Chondrocyte (in vitro differentiated cells): ENCODE measurements around the gene CCL23. TPM values are rescaled to one million over a fixed set of nuclear protein-coding genes. Genes with fewer than 3 reads are reported as not detected.

Experiments
- DNase-seq: peaks from one replicate; pipeline ENCODE4 v3.0.0; 2021; ENCODE audit warnings: mixed read lengths, low spot score
- H3K27ac Mint-ChIP-seq: one replicate; pipeline ENCODE4 v1.8.0; 2021; ENCODE audit warnings: mild to moderate bottlenecking, moderate library complexity, mixed read lengths; ENCODE audit not compliant: unreplicated experiment
- H3K27me3 Mint-ChIP-seq: 2 replicates; pipeline ENCODE4 v1.8.0; 2021; ENCODE audit warnings: low read depth, mixed read lengths
- H3K36me3 Mint-ChIP-seq: 2 replicates; pipeline ENCODE4 v1.8.0; 2021; ENCODE audit warnings: low read depth, mixed read lengths
- H3K4me1 Mint-ChIP-seq: 2 replicates; pipeline ENCODE4 v1.8.0; 2021; ENCODE audit warnings: low read depth, mild to moderate bottlenecking, mixed read lengths
- H3K4me3 Mint-ChIP-seq: one replicate; pipeline ENCODE4 v1.8.0; 2021; ENCODE audit warnings: mild to moderate bottlenecking, moderate library complexity, mixed read lengths; ENCODE audit not compliant: unreplicated experiment
- H3K9me3 Mint-ChIP-seq: 2 replicates; pipeline ENCODE4 v1.8.0; 2021; ENCODE audit warnings: low read depth, mixed read lengths
- total RNA-seq: library from RNA; stranded (reverse); gene quantifications from 3 replicates; pipeline ENCODE4 v1.2.1, GENCODE V29; 2021
- TF ChIP-seq, protein P1 (sequence below): fragments of 200-600 bp; sonication (generic); IDR thresholded peaks from 2 replicates; pipeline ENCODE4 v1.5.0; 2021; ENCODE audit warnings: antibody characterized with exemption, mild to moderate bottlenecking, moderate library complexity

CCL23 gene
- total RNA-seq, 1 donor from 2014 or later = not detected

GRCh38 chr17:35969558-35970380, 48.0 kb downstream of the CCL23 start:
- H3K9me3 Mint-ChIP-seq = no peaks in the 10 kb centered on the region
- no peak overlapping the region for H3K27ac Mint-ChIP-seq
- no peak overlapping the region for H3K4me3 Mint-ChIP-seq
- DNase-seq = no peak
- TF ChIP-seq, protein P1, sequence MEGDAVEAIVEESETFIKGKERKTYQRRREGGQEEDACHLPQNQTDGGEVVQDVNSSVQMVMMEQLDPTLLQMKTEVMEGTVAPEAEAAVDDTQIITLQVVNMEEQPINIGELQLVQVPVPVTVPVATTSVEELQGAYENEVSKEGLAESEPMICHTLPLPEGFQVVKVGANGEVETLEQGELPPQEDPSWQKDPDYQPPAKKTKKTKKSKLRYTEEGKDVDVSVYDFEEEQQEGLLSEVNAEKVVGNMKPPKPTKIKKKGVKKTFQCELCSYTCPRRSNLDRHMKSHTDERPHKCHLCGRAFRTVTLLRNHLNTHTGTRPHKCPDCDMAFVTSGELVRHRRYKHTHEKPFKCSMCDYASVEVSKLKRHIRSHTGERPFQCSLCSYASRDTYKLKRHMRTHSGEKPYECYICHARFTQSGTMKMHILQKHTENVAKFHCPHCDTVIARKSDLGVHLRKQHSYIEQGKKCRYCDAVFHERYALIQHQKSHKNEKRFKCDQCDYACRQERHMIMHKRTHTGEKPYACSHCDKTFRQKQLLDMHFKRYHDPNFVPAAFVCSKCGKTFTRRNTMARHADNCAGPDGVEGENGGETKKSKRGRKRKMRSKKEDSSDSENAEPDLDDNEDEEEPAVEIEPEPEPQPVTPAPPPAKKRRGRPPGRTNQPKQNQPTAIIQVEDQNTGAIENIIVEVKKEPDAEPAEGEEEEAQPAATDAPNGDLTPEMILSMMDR = peak; percentile 89
- H3K4me1 Mint-ChIP-seq = peaks cover 11% of the 10 kb centered on the region
- H3K27me3 Mint-ChIP-seq = peaks cover 7% of the 10 kb centered on the region
- H3K36me3 Mint-ChIP-seq = no peaks in the 10 kb centered on the region

DNA sequence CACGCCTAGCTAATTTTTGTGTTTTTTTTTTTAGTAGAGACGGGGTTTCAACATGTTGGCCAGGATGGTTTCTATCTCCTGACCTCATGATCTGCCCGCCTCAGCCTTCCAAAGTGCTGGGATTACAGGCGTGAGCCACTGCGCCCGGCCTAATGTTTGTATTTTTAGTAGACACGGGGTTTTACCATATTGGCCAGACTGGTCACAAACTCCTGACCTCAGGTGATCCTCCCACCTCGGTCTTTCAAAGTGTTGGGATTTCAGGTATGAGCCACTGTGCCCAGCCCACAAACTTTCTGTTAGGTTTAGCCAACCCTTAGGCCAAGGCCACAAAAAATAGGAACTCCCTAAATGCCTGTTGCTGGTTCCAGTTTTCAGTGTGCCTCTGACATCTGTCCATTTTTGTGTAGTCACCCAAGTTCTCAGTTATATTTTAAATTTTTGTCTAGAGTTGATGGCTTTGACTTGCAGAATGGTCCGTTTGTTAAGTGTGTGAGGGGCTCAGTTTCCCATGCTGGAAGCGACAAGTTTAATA, 49.2 kb downstream of the CCL23 start:
- no peak for DNase-seq
- Mint-ChIP-seq H3K27ac (no peak overlapping the region), H3K27me3 (peaks cover 15% of the 10 kb centered on the region), H3K4me3 (no peak overlapping the region), H3K9me3 (no peaks in the 10 kb centered on the region), H3K36me3 (no peaks in the 10 kb centered on the region), H3K4me1 (peaks cover 5% of the 10 kb centered on the region)
- TF ChIP-seq, protein P1 = no peak

- H3K27me3 Mint-ChIP-seq = peaks cover 22% of the 10 kb centered on the region
- H3K9me3 Mint-ChIP-seq = no peaks in the 10 kb centered on the region
- no peak overlapping the region for H3K27ac Mint-ChIP-seq
- no peak overlapping the region for H3K4me3 Mint-ChIP-seq
- no peak for DNase-seq
- TF ChIP-seq, protein P1 = no peak
- H3K36me3 Mint-ChIP-seq = no peaks in the 10 kb centered on the region
- no peaks in the 10 kb centered on the region for H3K4me1 Mint-ChIP-seq
Measured at GRCh38 chr17:35965272-35965671, 52.5 kb downstream of the CCL23 start.

- no peaks in the 10 kb centered on the region for H3K4me1 Mint-ChIP-seq
- TF ChIP-seq, protein P1 = no peak
- H3K27me3 Mint-ChIP-seq = peaks cover 26% of the 10 kb centered on the region
- no peaks in the 10 kb centered on the region for H3K36me3 Mint-ChIP-seq
- no peak overlapping the region for H3K27ac Mint-ChIP-seq
- no peaks in the 10 kb centered on the region for H3K9me3 Mint-ChIP-seq
- no peak overlapping the region for H3K4me3 Mint-ChIP-seq
- DNase-seq = no peak
Measured at GRCh38 chr17:35963663-35964062, 54.1 kb downstream of the CCL23 start.

Other genes starting within 250 kb of the CCL23 start
- 5.1 to 8.6 TPM (median 7.9 TPM) in 3 replicates for gene MMP28, start 222.3 kb downstream of the CCL23 start, total RNA-seq
- gene TAF15, start 208.5 kb downstream of the CCL23 start, total RNA-seq = 123 to 168 TPM (median 135 TPM) in 3 replicates
- not detected in 3 replicates for gene HEATR9, start 149.1 kb downstream of the CCL23 start, total RNA-seq
- gene CCL5, start 137.6 kb downstream of the CCL23 start, total RNA-seq = not detected in 3 replicates
- 0.35 TPM in 1 of 3 replicates, not detected in the others for gene RDM1, start 87.2 kb downstream of the CCL23 start, total RNA-seq
- gene LYZL6, start 74.3 kb downstream of the CCL23 start, total RNA-seq = not detected in 3 replicates
- gene CCL16, start 36.5 kb downstream of the CCL23 start, total RNA-seq = not detected in 3 replicates
- gene CCL14, start 31.2 kb downstream of the CCL23 start, total RNA-seq = not detected in 3 replicates
- not detected in 3 replicates for gene CCL15, start 16.4 kb downstream of the CCL23 start, total RNA-seq
- not detected in 3 replicates for gene CCL18, start 46.3 kb upstream of the CCL23 start, total RNA-seq
- not detected in 3 replicates for gene CCL3, start 72.2 kb upstream of the CCL23 start, total RNA-seq
- not detected in 3 replicates for gene CCL4, start 85.9 kb upstream of the CCL23 start, total RNA-seq
- 4.6 to 8.4 TPM (median 6.2 TPM) in 3 replicates for gene TBC1D3B, start 158.7 kb upstream of the CCL23 start, total RNA-seq
- gene CCL3L1, start 178.8 kb upstream of the CCL23 start, total RNA-seq = not detected in 3 replicates
- not detected in 3 replicates for gene CCL4L2, start 193.1 kb upstream of the CCL23 start, total RNA-seq
- 0.58 to 0.60 TPM in 2 of 3 replicates, not detected in the other for gene TBC1D3I, start 246.6 kb upstream of the CCL23 start, total RNA-seq